GM19452 (cell line): ENCODE results near the gene ADIG.

Source experiments
- ATAC-seq: cut with Tn5 transposase; IDR thresholded peaks from one replicate; pipeline ENCODE4 v1.9.1; 2021; ENCODE audit not compliant: unreplicated experiment

Gene ADIG

GRCh38 chr20:38600057-38600456 lies 19.1 kb downstream of the ADIG start:
- no peak for ATAC-seq

- no peak for ATAC-seq
These were observed 20.5 kb downstream of the ADIG start, which contains the start of gene ARHGAP40 for GRCh38 chr20:38601216-38602184. Gene ARHGAP40, plus strand, starts transcription at chr20:38601809.

- ATAC-seq = no peak
These were observed 21.2 kb downstream of the ADIG start for GRCh38 chr20:38602185-38602581.

- ATAC-seq = no peak
These were observed 22.3 kb downstream of the ADIG start for GRCh38 chr20:38603286-38603685.

- no peak for ATAC-seq
These were observed 23.9 kb downstream of the ADIG start for GRCh38 chr20:38604873-38605303.

- ATAC-seq = no peak
These were observed 26.4 kb downstream of the ADIG start for GRCh38 chr20:38607351-38607750.

- no peak for ATAC-seq
These were observed 27.2 kb downstream of the ADIG start for GRCh38 chr20:38608188-38608587.

GRCh38 chr20:38609815-38610214 lies 28.8 kb downstream of the ADIG start:
- no peak for ATAC-seq

GRCh38 chr20:38610521-38610920 lies 29.5 kb downstream of the ADIG start:
- no peak for ATAC-seq

- ATAC-seq = no peak
These were observed 31.9 kb downstream of the ADIG start for GRCh38 chr20:38612751-38613515.

GRCh38 chr20:38615283-38615682 lies 34.3 kb downstream of the ADIG start:
- no peak for ATAC-seq

GRCh38 chr20:38616457-38616856 lies 35.5 kb downstream of the ADIG start:
- no peak for ATAC-seq

- ATAC-seq = no peak
These were observed 36.2 kb downstream of the ADIG start for GRCh38 chr20:38617011-38617829.

- no peak for ATAC-seq
These were observed 36.8 kb downstream of the ADIG start for GRCh38 chr20:38617830-38618196.

- no peak for ATAC-seq
These were observed 39.4 kb downstream of the ADIG start for GRCh38 chr20:38620441-38620840.

GRCh38 chr20:38623061-38623460 lies 42.1 kb downstream of the ADIG start:
- no peak for ATAC-seq

GRCh38 chr20:38624084-38624483 lies 43.1 kb downstream of the ADIG start:
- ATAC-seq = no peak

GRCh38 chr20:38625896-38626295 lies 44.9 kb downstream of the ADIG start:
- no peak for ATAC-seq

- no peak for ATAC-seq
These were observed 46.1 kb downstream of the ADIG start for GRCh38 chr20:38626921-38627659.
